Chondrocyte (in vitro differentiated cells): ENCODE measurements around the gene CLEC11A. TPM values are rescaled to one million over a fixed set of nuclear protein-coding genes. Genes with fewer than 3 reads are reported as not detected.

Experiments used
- DNase-seq: peaks from one replicate; pipeline ENCODE4 v3.0.0; 2021; ENCODE audit warnings: mixed read lengths, low spot score
- H3K27ac Mint-ChIP-seq: one replicate; pipeline ENCODE4 v1.8.0; 2021; ENCODE audit warnings: mild to moderate bottlenecking, moderate library complexity, mixed read lengths; ENCODE audit not compliant: unreplicated experiment
- H3K27me3 Mint-ChIP-seq: 2 replicates; pipeline ENCODE4 v1.8.0; 2021; ENCODE audit warnings: low read depth, mixed read lengths
- H3K36me3 Mint-ChIP-seq: 2 replicates; pipeline ENCODE4 v1.8.0; 2021; ENCODE audit warnings: low read depth, mixed read lengths
- H3K4me1 Mint-ChIP-seq: 2 replicates; pipeline ENCODE4 v1.8.0; 2021; ENCODE audit warnings: low read depth, mild to moderate bottlenecking, mixed read lengths
- H3K4me3 Mint-ChIP-seq: one replicate; pipeline ENCODE4 v1.8.0; 2021; ENCODE audit warnings: mild to moderate bottlenecking, moderate library complexity, mixed read lengths; ENCODE audit not compliant: unreplicated experiment
- H3K9me3 Mint-ChIP-seq: 2 replicates; pipeline ENCODE4 v1.8.0; 2021; ENCODE audit warnings: low read depth, mixed read lengths
- CTCF ChIP-seq: fragments of 200-600 bp; sonication (generic); IDR thresholded peaks from 2 replicates; pipeline ENCODE4 v1.5.0; 2021; ENCODE audit warnings: antibody characterized with exemption, mild to moderate bottlenecking, moderate library complexity
- total RNA-seq: library from RNA; stranded (reverse); gene quantifications from 3 replicates; pipeline ENCODE4 v1.2.1, GENCODE V29; 2021

CLEC11A gene
- total RNA-seq, 1 donor from 2014 or later = 5.1 TPM

GRCh38 chr19:50718255-50719118 lies 4.7 kb upstream of the CLEC11A start:
- peaks cover 42% of the 10 kb centered on the region for H3K27me3 Mint-ChIP-seq
- peak overlapping the region; percentile 50 for H3K4me3 Mint-ChIP-seq
- H3K27ac Mint-ChIP-seq = no peak overlapping the region
- H3K9me3 Mint-ChIP-seq = no peaks in the 10 kb centered on the region
- no peak for TF ChIP-seq CTCF
- peaks cover 13% of the 10 kb centered on the region for H3K4me1 Mint-ChIP-seq
- no peak for DNase-seq
- no peaks in the 10 kb centered on the region for H3K36me3 Mint-ChIP-seq

DNA sequence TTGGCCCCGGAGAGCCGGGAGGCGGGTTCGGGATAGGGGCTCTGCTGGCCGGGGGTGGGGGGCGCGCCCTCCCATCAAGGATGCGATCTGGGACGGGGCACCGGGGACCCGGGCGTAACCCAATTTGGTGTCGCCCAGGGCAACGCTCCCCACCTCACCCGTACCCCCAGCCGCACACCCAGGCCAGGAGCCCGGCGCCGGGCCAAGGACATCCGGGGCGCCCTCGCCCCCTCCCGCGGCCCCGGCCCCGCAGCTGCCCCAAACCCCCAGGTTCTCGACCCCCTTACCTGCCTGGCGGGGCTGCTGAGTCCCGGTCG lies 4.1 kb upstream of the CLEC11A start:
- Mint-ChIP-seq H3K27ac (no peak overlapping the region), H3K27me3 (peaks cover 41% of the 10 kb centered on the region), H3K4me3 (no peak overlapping the region), H3K9me3 (no peaks in the 10 kb centered on the region), H3K36me3 (no peaks in the 10 kb centered on the region), H3K4me1 (peaks cover 17% of the 10 kb centered on the region)
- no peak for TF ChIP-seq CTCF
- DNase-seq = no peak

GRCh38 chr19:50719566-50719965 lies 3.6 kb upstream of the CLEC11A start, which contains the start of gene SHANK1:
SHANK1 (minus strand) TSS chr19:50719802; CDS start chr19:50716919, 2,883 bp downstream.
- no peak for DNase-seq
- no peak for TF ChIP-seq CTCF
- Mint-ChIP-seq H3K9me3 (no peaks in the 10 kb centered on the region), H3K4me1 (peaks cover 20% of the 10 kb centered on the region), H3K4me3 (peak within 1 kb of the TSS; percentile 44), H3K27me3 (peaks cover 40% of the 10 kb centered on the region), H3K27ac (peak within 1 kb of the TSS; percentile 9), H3K36me3 (no peaks in the 10 kb centered on the region)

- no peaks in the 10 kb centered on the region for H3K9me3 Mint-ChIP-seq
- TF ChIP-seq CTCF = no peak
- H3K36me3 Mint-ChIP-seq = no peaks in the 10 kb centered on the region
- H3K4me1 Mint-ChIP-seq = peaks cover 20% of the 10 kb centered on the region
- DNase-seq = no peak
- H3K27ac Mint-ChIP-seq = peak overlapping the region; percentile 9
- peak overlapping the region; percentile 44 for H3K4me3 Mint-ChIP-seq
- H3K27me3 Mint-ChIP-seq = peaks cover 33% of the 10 kb centered on the region
These were observed 2.8 kb upstream of the CLEC11A start for GRCh38 chr19:50720181-50720920.

GRCh38 chr19:50720921-50721381 lies 2.2 kb upstream of the CLEC11A start:
- no peak for TF ChIP-seq CTCF
- peaks cover 20% of the 10 kb centered on the region for H3K4me1 Mint-ChIP-seq
- no peaks in the 10 kb centered on the region for H3K9me3 Mint-ChIP-seq
- H3K36me3 Mint-ChIP-seq = no peaks in the 10 kb centered on the region
- peaks cover 27% of the 10 kb centered on the region for H3K27me3 Mint-ChIP-seq
- no peak for DNase-seq
- H3K27ac Mint-ChIP-seq = no peak overlapping the region
- no peak overlapping the region for H3K4me3 Mint-ChIP-seq
